GM18873 (cell line): ENCODE measurements around the gene USH1G.
A peak's percentile ranks its signal among the peaks of the same experiment; 100 is the strongest.
"Not testable (repeated sequence)": the region's sequence is repeated elsewhere in the genome, so short reads cannot be mapped to it uniquely, and the experiment has no call there.

Source experiments
- ATAC-seq: cut with Tn5 transposase; IDR thresholded peaks from one replicate; pipeline ENCODE4 v1.9.1; 2021; ENCODE audit warnings: mild to moderate bottlenecking, moderate library complexity, moderate number of reproducible peaks; ENCODE audit not compliant: unreplicated experiment, low FRiP score

The USH1G gene

DNA sequence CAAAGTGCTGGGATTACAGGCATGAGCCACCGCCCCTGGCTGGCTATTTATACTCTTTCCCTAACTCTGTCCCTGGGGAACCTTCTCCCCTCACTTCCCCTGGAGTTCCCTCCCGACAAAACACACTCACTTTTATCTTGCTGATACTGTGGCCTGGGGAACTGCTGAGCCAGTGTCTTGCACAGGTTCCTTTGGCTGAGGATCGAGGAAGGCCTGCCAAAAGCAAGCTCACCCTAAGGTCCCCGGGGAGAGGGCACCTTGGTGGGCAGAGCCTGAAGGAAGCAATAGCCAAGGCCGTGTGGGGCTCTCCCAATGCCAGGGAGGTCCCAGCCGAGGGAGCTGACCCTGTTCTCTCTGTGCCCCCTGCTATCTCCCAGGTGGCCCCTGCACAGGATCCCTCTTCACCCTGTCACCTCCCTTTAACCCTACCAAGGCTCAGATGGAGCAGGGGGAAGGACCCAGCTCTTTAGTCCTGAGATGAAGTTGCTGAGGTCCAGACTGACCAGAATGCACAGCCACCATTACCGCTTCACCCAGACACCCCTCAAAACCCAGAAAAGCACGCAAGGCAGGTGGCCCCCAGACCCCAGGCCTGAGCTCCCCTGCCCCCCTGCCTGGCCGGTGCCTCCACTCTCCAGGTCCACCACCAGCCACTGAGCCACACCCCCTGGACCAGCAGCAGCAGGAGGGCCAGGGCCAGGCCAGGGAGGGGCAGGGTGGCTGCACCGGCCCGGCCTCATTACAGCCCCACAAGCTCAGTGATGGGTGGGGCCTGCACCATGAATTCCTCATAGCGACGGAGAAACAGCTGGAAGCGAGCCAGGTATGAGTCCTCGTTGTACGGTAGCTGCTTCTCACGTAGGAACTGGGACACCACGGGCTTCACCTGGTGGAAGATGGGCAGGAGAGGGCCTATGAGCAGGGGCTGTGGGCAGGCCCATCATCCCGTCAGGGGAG, 45.2 kb downstream of the USH1G start:
- ATAC-seq = no peak

DNA sequence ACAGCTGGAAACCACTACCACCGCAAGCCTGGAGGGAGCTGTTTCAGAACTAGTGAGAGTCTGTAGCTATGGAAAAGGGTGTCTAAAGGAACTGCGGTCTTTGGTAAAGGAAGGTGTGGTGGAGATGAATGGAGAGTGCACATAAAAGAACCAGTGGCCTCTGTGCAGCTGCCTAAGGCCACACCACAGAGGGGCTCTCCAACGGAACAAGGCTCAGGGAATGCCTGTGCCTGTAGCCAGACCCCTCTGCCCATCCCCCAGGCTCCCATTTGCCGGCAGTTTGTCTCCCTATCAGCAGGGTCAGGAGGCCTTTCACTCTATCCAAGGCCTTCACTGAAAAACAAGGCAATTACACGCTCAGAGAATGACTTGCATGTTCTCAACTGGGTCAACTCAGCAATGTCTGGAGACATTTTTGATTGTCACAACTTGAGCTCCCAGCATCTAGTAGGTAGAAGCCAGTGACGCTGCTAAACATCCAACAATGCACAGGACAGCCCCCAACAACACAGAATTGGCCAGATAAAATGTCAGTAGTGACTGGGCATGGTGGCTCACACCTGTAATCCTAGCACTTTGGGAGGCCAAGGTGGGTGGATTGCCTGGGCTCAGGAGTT, 47.0 kb downstream of the USH1G start:
- no peak for ATAC-seq

DNA sequence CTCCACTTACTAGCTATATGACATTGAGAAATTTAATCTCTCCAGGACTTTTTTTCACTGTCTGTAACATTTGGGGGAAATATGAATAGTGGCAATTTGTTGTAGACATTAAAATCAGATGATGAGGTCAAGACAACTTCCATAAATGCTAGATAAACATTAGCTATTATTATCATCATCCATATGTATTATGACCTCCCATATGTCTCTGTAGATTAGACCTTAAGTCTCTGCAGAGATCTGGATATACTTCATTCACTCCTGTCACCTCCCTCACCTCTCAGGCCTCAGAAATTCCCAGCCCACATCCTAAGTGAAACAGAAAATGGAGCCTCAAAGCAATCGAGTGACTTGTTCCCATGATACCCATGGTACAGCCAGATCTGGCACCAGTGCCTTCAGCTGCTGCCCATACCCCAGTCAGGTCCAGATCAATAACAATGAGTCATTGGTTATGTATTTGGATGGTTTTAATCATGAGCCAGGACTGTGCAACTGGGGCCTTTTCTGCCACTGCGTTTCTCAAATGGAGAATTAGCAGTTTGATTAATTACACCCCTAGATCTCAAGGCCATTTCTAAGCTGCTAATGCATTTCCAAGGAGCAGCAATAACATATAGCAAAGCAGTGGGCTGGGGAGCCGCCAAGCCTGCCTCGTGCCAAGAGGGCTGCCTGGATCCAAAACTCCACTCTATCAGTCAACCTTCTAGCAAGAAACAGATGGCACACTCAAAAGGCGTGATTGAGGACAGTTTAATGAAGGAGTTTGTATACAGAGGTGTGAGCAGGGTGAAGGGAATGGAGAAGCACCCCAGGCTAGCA, 47.7 kb downstream of the USH1G start:
- ATAC-seq = no peak

DNA sequence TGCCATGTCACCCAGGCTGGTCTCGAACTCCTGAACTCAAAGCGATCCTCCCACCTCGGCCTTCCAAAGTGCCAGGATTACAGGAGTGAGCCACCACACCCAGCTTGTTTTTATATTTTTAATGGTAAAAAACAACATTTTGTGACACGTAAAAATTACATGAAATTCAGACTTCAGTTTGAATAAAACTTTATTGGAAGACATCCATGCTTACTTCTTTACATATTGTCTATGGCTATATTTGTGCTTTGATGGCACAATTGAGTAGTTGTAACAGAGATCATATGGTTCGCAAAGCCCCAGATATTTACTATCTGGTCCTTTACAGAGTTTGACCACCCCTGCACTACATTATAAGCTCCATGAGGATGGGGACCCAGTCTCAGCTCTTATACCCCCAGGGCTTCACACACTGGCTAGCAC, 48.4 kb downstream of the USH1G start:
- ATAC-seq = no peak

DNA sequence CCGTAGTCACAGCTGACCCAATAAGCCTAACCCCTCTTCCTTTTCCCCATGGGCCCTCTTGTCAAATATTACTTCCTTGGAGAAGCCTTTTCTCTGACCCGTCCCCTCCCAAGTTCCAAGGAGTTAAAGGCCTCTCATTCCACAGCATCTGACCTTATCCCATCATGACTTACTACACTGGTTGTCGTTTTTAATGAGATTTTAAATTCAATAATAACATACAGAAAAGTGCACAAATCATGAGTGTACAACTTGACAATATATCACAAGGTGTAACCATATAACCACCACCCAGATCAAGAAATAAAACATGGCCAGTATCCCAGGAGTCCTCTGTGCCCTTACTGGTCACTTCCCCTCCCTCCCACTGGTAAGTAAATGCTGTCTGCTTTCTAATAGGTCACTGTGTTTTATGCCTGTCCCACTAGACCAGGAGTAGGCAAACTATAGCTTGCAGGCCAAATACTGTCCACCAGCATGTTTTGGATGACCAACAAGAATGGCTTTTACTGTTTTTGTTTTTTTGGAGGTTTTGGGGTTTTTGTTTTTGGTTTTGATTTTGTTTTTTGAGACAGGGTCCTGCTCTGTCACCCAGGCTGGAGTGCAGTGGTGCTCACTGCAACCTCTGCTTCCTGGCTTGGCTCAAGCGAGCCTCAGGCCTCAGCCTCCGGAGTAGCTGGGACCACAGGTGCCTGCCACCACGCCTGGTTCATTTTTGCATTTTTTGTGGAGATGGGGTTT, 49.0 kb downstream of the USH1G start:
- ATAC-seq = no peak

DNA sequence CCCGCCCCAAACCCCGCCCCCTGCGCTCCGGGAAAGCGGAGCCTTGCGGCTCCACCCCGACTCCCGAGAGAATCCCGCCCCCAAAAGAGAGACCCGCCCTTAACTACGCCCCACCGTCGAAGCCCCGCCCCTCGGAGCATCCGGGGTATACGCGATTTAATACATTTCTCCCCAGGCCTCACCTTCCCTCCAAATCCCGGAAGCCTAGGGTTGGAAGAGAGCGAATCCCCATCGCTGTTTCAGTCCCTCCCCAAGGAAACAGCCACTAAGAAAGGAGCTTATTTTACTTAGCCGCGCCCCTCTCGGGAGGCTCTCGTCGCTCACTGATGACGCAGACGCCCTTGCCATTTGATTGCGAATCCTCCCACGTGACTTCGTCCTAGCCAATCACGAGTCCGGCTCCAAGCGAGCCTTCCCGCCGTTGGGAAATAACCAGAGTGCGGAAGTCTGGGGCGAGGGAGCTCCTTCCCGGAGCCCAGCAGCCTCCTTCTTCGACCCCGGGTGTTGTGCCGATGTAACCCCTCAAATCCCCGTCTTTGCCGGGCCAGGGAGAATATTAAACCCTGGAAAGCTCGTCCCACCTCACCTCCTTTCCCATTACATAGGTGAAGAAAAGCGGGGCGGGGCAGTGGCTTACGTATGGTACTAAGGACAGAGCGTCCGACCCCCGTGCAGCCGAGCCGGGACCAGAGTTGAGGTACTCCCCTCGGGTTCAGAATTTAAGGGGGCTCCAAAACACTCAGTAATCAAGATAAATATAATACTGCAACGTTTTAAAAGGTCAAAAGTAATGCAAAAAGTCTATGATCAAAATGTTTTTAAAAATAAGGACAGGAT, 49.8 kb downstream of the USH1G start:
- ATAC-seq = peak; percentile 90

DNA sequence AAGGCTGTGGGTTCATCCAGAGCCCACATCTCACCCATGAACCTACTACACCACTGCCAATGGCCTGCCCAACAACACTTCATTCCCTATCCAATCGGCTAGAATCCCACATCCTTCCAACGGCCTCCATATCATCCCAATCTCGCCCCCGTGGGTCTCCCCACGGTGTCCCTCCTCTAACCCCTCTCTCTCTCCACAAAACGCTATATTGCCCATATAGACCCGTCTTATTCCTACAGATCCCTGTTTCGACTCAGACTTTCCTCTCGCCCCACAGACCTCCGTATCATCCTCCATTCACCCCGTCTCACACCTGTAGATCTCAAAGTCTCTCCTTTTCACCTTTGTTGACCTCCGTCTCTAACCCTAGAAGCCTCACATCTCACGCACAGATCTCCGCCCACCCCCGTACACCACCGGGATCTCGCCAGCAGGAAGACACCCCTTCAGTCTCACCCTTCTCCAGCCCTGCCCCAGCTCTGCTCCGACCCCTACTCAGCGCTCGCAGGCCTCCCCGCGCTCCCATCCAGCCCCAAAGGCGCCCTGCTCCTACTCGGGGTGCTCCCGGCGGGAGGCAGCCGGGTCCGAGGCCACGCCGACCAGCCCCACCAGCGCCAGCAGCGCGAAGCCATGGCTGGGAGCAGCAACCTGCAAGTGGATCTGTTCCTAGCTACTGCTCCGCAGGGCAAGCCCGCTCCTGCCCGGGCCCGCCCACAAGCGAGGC, 50.6 kb downstream of the USH1G start, which contains the start of gene FDXR:
Gene FDXR, minus strand, starts transcription at position 682 of the 724 bp plus-strand sequence. Its CDS starts 50 bp downstream, at position 632.
- peak; percentile 18 for ATAC-seq

DNA sequence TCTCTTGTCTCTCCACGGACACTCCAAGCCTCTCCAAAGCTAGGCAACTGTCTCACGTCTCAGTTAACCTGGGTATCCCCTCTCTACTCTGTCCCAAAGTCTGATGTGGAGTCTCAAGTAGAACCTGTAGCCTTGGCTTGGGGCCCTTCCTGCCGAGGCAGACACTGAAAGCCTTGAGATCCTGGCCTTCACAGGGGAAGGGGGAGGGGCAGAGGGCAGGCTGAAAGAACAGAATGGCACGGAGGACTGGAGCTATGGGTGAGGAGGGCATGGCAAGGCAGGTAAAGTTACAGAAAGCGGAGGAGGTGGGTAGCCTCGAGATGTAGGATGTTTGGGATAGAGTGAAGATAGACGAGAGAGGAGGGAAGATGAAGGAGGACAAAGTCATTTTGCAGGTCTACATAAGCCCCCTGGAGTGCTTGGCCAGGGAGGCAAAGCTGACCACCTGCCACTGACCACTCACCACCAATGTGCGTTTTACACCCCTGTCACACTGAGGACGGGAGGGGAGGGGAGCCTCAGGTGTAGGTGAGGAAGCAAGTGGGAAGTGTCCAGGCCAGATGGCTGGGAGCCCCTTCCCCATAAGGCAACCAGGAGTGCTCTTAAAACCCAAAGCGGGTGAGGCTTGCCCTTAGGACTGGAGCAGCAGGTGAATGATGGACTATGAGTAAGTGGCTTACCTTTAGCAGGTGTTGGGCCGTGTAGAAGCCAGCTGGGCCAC, 51.5 kb downstream of the USH1G start:
- ATAC-seq = no peak

DNA sequence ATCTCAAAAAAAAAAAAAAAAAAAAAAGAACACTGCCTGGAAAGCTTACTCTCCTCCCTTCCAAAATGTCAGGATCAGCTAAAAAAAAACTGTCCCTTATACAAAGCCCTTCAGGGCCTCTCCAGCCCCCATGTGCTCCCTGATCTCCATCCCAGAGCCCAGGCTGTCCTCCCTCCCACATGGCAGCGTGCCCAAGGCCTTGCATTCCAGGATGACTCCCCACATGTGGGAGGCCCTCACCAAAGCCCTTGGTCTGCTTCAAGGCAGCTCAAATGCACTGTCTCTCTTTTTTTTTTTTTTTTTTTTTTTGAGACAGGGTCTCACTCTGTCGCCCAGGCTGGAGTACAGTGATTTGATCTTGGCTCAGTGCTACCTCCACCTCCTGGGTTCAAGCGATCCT, 52.5 kb downstream of the USH1G start:
- ATAC-seq = no peak

DNA sequence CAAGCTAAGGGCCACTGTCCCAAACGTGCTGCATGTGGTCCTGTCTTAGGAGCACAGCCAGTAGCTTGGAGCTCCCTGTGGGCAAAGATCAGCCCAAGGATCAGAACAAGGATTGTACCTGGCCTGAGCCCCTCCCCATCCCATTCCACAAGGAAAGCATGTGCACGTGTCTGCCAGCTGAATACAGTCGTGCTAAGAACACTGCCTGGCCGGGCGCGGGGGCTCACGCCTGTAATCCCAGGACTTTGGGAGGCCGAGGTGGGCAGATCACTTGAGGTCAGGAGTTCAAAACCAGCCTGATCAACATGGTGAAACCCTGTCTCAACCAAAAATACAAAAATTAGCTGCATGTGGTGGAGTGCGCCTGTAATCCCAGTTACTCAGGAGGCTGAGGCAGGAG, 53.0 kb downstream of the USH1G start:
- ATAC-seq = not testable (repeated sequence)

DNA sequence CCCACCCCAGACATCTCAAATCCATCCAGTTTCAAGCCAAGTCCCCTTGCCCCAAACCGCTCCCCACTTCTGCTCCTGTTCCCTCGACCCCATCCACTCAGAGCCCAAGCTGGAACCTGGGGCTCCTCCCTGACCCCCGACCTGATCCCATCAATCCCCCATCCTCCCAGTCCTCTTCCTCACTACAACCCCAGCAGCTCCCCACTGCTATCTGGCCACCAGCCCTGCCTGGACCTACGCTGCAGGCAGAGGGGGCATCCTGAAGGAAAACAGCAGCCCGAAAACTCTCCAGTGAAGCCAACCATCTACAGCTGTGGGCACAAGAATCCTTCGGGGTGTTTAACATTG, 54.2 kb downstream of the USH1G start:
- ATAC-seq = no peak

DNA sequence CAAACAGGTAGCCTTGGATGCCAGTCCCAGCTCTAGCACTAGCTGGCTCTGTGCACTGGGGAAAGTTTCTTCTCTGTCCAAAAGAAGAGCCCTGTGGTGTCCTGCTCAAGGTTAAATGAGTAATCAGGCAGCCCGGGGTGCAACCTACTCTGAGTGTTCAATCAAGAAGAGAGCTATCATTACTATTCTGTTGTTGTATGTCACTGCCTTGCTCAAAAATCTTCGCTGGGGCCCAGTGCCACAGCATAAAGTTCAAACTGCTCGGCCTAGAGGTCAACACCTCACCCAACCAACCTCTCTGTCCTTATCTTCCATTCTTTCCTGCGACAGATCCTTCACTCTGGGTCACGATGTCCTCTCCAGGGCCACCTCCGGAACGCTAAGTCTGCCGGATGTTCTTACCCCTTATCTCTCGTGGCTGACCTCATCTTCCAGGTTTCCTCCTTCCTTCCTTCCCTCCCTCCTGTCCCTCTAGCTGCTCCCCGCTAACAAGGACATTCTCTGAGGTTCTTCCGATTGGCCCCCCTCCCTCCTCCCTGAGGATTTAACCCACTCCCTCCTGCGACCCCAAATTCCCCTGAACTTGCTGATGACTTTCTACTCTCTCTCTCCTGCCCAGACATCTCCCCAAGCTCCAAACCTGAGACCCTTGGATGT, 54.7 kb downstream of the USH1G start:
- ATAC-seq = no peak

DNA sequence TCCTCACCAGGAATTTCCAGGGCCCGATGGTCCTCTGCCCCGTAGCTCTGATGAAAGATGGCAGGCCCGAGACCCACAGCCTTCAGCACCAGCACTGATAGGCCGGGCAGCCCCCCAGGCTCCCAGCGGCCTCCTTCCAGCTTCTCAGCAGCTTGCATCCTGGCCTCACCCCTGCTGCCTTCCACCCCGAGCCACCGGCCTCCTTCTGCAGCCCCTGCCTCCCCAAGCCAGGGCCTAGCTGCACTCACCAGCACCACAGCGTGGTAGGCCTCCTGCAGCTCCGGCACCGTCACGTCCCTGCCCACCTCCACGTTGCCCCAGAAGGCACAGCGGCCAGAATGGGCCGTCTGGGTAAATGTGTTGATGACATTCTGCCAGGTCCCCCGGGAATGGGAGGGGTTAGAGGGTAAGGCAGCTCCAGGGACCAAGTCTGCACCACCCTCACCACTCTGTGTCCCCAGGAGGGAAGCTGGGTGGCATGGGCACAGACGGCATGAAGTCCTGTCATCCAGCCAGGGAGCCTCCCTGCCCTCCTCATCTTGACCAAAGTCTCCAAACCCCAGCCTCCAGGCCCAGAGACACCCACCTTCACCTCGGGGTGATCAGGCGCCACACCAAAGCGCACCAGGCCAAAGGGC, 56.7 kb downstream of the USH1G start:
- no peak for ATAC-seq
